ENCODE results near the gene RNF135. TPM values are rescaled to one million over a fixed set of nuclear protein-coding genes. Genes with fewer than 3 reads are reported as not detected.
"Not testable (repeated sequence)": the region's sequence is repeated elsewhere in the genome, so short reads cannot be mapped to it uniquely, and the experiment has no call there.

The RNF135 gene
- total RNA-seq, 4 donors from 2014 or later, result 4.4 to 9.3 (median 6.5) TPM

DNA sequence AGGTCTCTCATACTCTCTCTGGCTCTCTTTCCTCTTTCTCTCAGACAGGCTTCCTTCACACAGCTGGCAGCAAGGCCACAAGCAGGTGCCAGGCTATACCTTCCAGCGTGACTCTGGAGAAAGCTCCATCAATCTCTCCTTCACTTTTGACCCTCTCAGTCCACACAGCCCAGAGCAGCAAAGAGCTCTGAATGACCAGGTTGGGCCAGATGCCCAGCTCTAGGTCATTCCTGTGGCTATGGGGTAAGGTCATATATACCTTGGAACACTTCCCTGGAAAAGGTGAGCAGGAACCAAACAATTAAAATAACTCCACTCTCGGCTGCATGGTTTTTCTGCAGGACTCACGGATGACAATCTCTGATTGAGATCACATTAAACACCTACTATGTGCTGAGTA is 40.3 kb upstream of the RNF135 start:
- H3K4me3 ChIP-seq, result no peak overlapping the region
- no peaks in the 10 kb centered on the region for H3K9me3 ChIP-seq
- peaks cover 0 to 3% (median 3%) of the 10 kb centered on the region in 3 donors for H3K27me3 ChIP-seq
- intact Hi-C loops (cut with DNase I; ENCODE audit: low total_unique reads) (no loop called here), in situ Hi-C loops (cut with MboI; ENCODE audit: low sequenced_read_pairs in 4 of 4) (no loop called here)
- no peaks in the 10 kb centered on the region for H3K36me3 ChIP-seq
- DNase-seq, result no peak
- no peak for ATAC-seq
- TF ChIP-seq, protein P1, sequence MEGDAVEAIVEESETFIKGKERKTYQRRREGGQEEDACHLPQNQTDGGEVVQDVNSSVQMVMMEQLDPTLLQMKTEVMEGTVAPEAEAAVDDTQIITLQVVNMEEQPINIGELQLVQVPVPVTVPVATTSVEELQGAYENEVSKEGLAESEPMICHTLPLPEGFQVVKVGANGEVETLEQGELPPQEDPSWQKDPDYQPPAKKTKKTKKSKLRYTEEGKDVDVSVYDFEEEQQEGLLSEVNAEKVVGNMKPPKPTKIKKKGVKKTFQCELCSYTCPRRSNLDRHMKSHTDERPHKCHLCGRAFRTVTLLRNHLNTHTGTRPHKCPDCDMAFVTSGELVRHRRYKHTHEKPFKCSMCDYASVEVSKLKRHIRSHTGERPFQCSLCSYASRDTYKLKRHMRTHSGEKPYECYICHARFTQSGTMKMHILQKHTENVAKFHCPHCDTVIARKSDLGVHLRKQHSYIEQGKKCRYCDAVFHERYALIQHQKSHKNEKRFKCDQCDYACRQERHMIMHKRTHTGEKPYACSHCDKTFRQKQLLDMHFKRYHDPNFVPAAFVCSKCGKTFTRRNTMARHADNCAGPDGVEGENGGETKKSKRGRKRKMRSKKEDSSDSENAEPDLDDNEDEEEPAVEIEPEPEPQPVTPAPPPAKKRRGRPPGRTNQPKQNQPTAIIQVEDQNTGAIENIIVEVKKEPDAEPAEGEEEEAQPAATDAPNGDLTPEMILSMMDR (IDR thresholded peaks at IDR 0.05 in 4 of 5, conservative IDR thresholded peaks at IDR 0.05 in 1 of 5), result no peak
- no peak for TF ChIP-seq POLR2A (IDR thresholded peaks at IDR 0.05)
- H3K4me1 ChIP-seq, result no peaks in the 10 kb centered on the region
- no peak overlapping the region for H3K27ac ChIP-seq

DNA sequence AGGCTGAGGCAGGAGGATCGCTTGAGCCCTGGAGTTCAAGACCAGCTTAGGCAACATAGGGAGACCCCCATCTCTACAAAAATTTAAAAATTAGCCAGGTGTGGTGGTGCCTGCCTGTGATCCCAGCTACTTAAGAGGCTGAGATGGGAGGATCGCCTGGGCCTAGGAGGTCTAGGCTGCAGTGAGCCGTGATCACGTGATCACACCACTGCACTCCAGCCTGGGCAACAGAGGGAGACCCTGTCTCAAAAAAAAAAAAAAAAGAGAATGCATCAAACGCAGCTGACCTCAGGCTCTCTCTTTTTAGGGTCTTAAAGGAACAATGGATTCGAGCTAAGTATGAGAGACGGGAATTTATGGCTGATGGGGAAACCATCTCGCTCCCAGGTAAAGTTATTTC is 39.3 kb upstream of the RNF135 start:
- in situ Hi-C loops (cut with MboI; ENCODE audit: low sequenced_read_pairs in 4 of 4); ATAC-seq; DNase-seq; intact Hi-C loops (cut with DNase I; ENCODE audit: low total_unique reads); H3K4me1 ChIP-seq; H3K9me3 ChIP-seq; H3K36me3 ChIP-seq; H3K27ac ChIP-seq; H3K27me3 ChIP-seq; H3K4me3 ChIP-seq: not testable (repeated sequence)

DNA sequence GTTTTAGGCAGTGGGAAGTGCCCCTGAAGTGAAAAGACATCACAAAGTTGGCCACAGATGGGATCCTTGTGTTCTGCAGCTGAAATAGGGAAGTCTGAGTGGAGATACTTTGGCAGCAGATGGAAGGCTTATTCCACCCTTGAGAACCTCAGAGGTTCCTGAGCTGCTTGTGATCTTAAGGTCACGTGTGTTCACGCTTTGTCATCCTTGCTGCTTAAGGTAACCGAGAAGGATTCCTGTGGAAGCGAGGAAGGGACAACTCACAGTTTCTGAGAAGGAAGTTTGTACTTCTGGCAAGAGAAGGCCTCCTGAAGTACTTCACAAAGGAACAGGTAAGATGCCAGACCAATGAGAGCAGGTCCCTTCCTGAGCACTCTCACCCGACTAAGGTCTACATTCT is 36.9 kb upstream of the RNF135 start:
- H3K4me1 ChIP-seq, result no peaks in the 10 kb centered on the region
- H3K36me3 ChIP-seq, result no peaks in the 10 kb centered on the region
- ATAC-seq, result no peak
- H3K9me3 ChIP-seq, result no peaks in the 10 kb centered on the region
- H3K4me3 ChIP-seq, result no peak overlapping the region
- intact Hi-C loops (cut with DNase I; ENCODE audit: low total_unique reads), result no loop called here
- TF ChIP-seq, protein P1 (IDR thresholded peaks at IDR 0.05 in 4 of 5, conservative IDR thresholded peaks at IDR 0.05 in 1 of 5), result no peak
- TF ChIP-seq POLR2A (IDR thresholded peaks at IDR 0.05), result no peak
- H3K27me3 ChIP-seq, result no peaks in the 10 kb centered on the region
- no peak overlapping the region for H3K27ac ChIP-seq
- DNase-seq, result no peak
- in situ Hi-C loops (cut with MboI; ENCODE audit: low sequenced_read_pairs in 4 of 4), result no loop called here

DNA sequence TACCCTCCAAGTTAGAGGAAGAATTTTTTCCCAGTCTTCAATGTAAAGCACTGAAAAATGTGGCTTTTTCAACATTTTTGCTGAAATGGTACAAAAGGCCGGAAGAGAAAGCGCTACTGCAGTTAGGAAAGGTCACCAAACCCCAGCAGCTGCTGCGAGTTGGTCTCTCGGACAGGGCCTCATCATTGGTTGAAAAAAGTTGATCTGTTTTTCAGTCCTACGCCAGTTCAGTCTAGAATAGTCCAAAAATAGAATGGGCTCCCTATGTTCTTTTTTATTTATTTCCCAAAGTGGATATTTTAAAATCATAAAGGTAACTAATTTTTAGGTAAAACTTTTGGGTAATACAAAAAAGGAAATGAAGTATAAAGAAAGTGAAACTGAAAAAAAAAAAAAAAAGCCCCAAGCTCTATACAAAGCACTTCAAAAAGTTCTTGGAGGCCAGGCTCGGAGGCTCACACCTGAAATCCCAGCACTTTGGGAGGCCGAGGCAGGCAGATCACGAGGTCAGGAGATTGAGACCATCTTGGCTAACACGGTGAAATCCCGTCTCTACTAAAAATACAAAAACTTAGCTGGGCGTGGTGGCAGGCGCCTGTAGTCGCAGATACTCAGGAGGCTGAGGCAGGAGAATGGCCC is 31.7 kb upstream of the RNF135 start:
- DNase-seq (no peak), ATAC-seq (peak in 1 of 2 donors; percentile 53)
- Histone ChIP-seq H3K4me1 (no peaks in the 10 kb centered on the region), H3K27me3 (no peaks in the 10 kb centered on the region), H3K9me3 (no peaks in the 10 kb centered on the region), H3K27ac (peak overlapping the region in 3 of 4 donors; percentile 6 to 46 (median 30)), H3K4me3 (no peak overlapping the region), H3K36me3 (no peaks in the 10 kb centered on the region)
- intact Hi-C loops (cut with DNase I; ENCODE audit: low total_unique reads) (no loop called here), in situ Hi-C loops (cut with MboI; ENCODE audit: low sequenced_read_pairs in 4 of 4) (no loop called here)
- TF ChIP-seq POLR2A (IDR thresholded peaks at IDR 0.05), result no peak
- TF ChIP-seq, protein P1 (IDR thresholded peaks at IDR 0.05 in 4 of 5, conservative IDR thresholded peaks at IDR 0.05 in 1 of 5), result no peak

DNA sequence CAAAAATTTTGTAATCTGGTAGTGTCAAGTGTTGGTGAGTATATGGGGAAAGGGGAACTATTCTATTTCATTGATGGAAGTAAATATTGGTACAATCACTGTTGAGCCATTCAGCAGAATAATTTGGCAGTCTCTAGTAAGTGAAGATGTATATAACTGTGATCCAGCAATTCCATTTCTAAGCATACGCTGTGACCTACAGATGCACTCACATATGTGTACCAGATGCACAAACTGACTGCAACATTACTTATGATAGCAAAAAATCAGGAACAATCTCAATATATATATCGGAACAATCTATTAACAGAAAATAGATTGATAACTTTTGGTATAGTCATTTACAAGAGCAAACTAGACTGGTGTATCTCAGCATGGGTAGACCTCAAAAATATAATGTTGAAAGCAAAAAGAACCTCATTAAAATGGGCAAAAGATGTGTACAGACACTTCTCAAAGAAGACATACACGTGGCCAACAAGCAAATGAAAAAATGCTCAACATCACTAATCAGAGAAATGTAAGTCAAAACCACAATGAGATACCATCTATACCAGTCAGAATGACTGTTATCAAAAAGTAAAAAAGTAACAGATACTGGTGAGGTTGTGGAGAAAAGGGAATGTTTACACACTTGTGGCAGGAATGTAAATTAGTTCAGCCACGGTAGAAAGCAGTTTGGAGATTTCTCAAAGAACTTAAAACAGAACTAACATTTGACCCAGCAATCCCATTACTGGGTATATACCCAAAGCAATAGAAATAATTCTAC is 28.3 kb upstream of the RNF135 start:
- no peak for ATAC-seq
- Histone ChIP-seq H3K9me3 (no peaks in the 10 kb centered on the region), H3K27me3 (no peaks in the 10 kb centered on the region), H3K27ac (no peak overlapping the region), H3K36me3 (no peaks in the 10 kb centered on the region), H3K4me1 (no peaks in the 10 kb centered on the region), H3K4me3 (no peak overlapping the region)
- TF ChIP-seq, protein P1 (IDR thresholded peaks at IDR 0.05 in 4 of 5, conservative IDR thresholded peaks at IDR 0.05 in 1 of 5), result no peak
- TF ChIP-seq POLR2A (IDR thresholded peaks at IDR 0.05), result no peak
- intact Hi-C loops (cut with DNase I; ENCODE audit: low total_unique reads) (no loop called here), in situ Hi-C loops (cut with MboI; ENCODE audit: low sequenced_read_pairs in 4 of 4) (no loop called here)
- no peak for DNase-seq

Measured in gastrocnemius medialis (tissue), 4 donors.